RWPE2 (cell line): Measurements from ENCODE around the gene ZC3H12A.
"Not testable (repeated sequence)": the region's sequence is repeated elsewhere in the genome, so short reads cannot be mapped to it uniquely, and the experiment has no call there.

Experiments
- ATAC-seq: fragments of 200-7000 bp; cut with Tn5 transposase; 3 replicates; pipeline ENCODE4 v1.9.1; 2021; ENCODE audit warnings: low read depth
- DNase-seq: peaks from one replicate; pipeline ENCODE4 v3.0.0-alpha.2; 2020; ENCODE audit warnings: low spot score
- H3K27ac ChIP-seq: fragments of 450-650 bp; 2 replicates; pipeline ENCODE4 v1.5.1; 2017; ENCODE audit warnings: mild to moderate bottlenecking; ENCODE audit not compliant: poor library complexity, severe bottlenecking
- H3K27me3 ChIP-seq: fragments of 250-450 bp; sonication (Bioruptor Pico); 2 replicates; pipeline ENCODE4 v1.5.1; 2021; ENCODE audit warnings: mild to moderate bottlenecking, moderate library complexity; ENCODE audit not compliant: insufficient read depth, poor library complexity, severe bottlenecking
- H3K36me3 ChIP-seq: fragments of 250-450 bp; sonication (Bioruptor Pico); 2 replicates; pipeline ENCODE4 v1.5.1; 2020; ENCODE audit warnings: low read depth, mild to moderate bottlenecking, moderate library complexity
- H3K4me1 ChIP-seq: fragments of 250-450 bp; sonication (Bioruptor Pico); 2 replicates; pipeline ENCODE4 v1.5.1; 2021; ENCODE audit warnings: mild to moderate bottlenecking, moderate library complexity; ENCODE audit not compliant: insufficient read depth, poor library complexity, severe bottlenecking
- H3K4me3 ChIP-seq: fragments of 250-450 bp; sonication (Bioruptor Pico); 2 replicates; pipeline ENCODE4 v1.5.1; 2021; ENCODE audit warnings: mild to moderate bottlenecking, moderate library complexity; ENCODE audit not compliant: severe bottlenecking
- H3K9me3 ChIP-seq: fragments of 250-450 bp; sonication (Bioruptor Pico); 2 replicates; pipeline ENCODE4 v1.5.1; 2021; ENCODE audit warnings: mild to moderate bottlenecking, moderate library complexity; ENCODE audit not compliant: severe bottlenecking
- CTCF ChIP-seq: fragments of 450-650 bp; IDR thresholded peaks from one replicate; pipeline ENCODE4 v1.5.1; 2017; ENCODE audit warnings: mild to moderate bottlenecking, moderate library complexity; ENCODE audit not compliant: poor library complexity, severe bottlenecking

The ZC3H12A gene

GRCh38 chr1:37495875-37496274 is 21.5 kb downstream of the ZC3H12A start:
- Histone ChIP-seq H3K27me3 (no peaks in the 10 kb centered on the region), H3K36me3 (peaks cover 75% of the 10 kb centered on the region), H3K4me1 (peaks cover 26% of the 10 kb centered on the region), H3K9me3 (no peaks in the 10 kb centered on the region), H3K4me3 (no peak overlapping the region), H3K27ac (peak overlapping the region; percentile 7)
- no peak for TF ChIP-seq CTCF
- DNase-seq (no peak), ATAC-seq (peak; percentile 48; the same call in 2 of the 3 replicates)

- DNase-seq, result no peak
- Histone ChIP-seq H3K27ac (no peak overlapping the region), H3K9me3 (no peaks in the 10 kb centered on the region), H3K27me3 (no peaks in the 10 kb centered on the region), H3K4me3 (no peak overlapping the region), H3K36me3 (peaks cover 78% of the 10 kb centered on the region), H3K4me1 (peaks cover 26% of the 10 kb centered on the region)
- ATAC-seq, result no peak
- TF ChIP-seq CTCF, result no peak
Observed at GRCh38 chr1:37497832-37498231, 23.5 kb downstream of the ZC3H12A start.

GRCh38 chr1:37498872-37499617 is 24.7 kb downstream of the ZC3H12A start:
- DNase-seq (no peak), ATAC-seq (peak; percentile 93)
- Histone ChIP-seq H3K27me3 (no peaks in the 10 kb centered on the region), H3K4me3 (no peak overlapping the region), H3K27ac (peak overlapping the region; percentile 69), H3K36me3 (peaks cover 70% of the 10 kb centered on the region), H3K4me1 (peaks cover 26% of the 10 kb centered on the region), H3K9me3 (no peaks in the 10 kb centered on the region)
- no peak for TF ChIP-seq CTCF

- H3K36me3 ChIP-seq, result peaks cover 64% of the 10 kb centered on the region
- no peaks in the 10 kb centered on the region for H3K9me3 ChIP-seq
- no peaks in the 10 kb centered on the region for H3K27me3 ChIP-seq
- no peak for TF ChIP-seq CTCF
- no peak for ATAC-seq
- peaks cover 15% of the 10 kb centered on the region for H3K4me1 ChIP-seq
- no peak overlapping the region for H3K27ac ChIP-seq
- DNase-seq, result no peak
- no peak overlapping the region for H3K4me3 ChIP-seq
Observed at GRCh38 chr1:37501661-37502060, 27.3 kb downstream of the ZC3H12A start.

GRCh38 chr1:37502104-37502503 is 27.7 kb downstream of the ZC3H12A start:
- Histone ChIP-seq H3K36me3 (peaks cover 61% of the 10 kb centered on the region), H3K4me1 (peaks cover 14% of the 10 kb centered on the region), H3K9me3 (no peaks in the 10 kb centered on the region), H3K27ac (no peak overlapping the region), H3K27me3 (no peaks in the 10 kb centered on the region), H3K4me3 (no peak overlapping the region)
- TF ChIP-seq CTCF, result no peak
- no peak for ATAC-seq
- no peak for DNase-seq

- not testable (repeated sequence) for H3K4me3 ChIP-seq, DNase-seq, H3K27me3 ChIP-seq, H3K9me3 ChIP-seq, H3K27ac ChIP-seq, ATAC-seq
- Histone ChIP-seq H3K4me1 (peaks cover 14% of the 10 kb centered on the region), H3K36me3 (peaks cover 60% of the 10 kb centered on the region)
Observed at GRCh38 chr1:37502791-37503190, 28.4 kb downstream of the ZC3H12A start.
